Measurements from ENCODE around the gene CAVIN1.
"Not testable (repeated sequence)": the region's sequence is repeated elsewhere in the genome, so short reads cannot be mapped to it uniquely, and the experiment has no call there.

DNA sequence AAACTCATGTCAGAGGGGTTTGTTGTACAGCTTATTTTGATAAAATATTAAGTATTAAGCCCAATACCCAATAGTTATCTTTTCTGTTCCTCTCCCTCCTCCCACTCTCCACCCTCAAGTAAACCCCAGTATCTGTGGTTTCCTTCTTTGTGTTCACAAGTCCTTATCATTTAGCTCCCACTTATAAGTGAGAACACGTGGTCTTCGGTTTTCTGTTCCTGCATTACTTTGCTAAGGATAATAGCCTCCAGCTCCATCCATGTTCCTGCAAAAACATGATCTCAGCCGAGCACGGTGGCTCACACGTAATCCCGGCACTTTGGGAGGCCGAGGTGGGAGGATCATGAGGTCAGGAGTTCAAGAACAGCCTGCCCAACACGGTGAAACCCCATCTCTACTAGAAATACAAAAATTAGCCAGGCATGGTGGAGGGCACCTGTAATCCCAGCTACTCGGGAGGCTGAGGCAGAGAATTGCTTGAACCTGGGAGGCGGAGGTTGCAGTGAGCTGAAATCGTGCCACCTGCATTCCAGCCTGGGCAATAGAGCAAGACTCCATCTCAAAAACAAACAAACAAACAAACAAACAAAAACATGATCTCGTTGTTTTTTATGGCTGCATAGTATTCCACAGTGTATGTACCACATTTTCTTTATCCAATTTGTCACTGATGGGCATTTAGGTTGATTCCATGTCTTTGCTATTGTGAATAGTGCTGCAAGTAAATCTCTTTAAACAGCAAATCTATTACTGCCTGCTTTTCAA is 54.1 kb downstream of the CAVIN1 start:
- TF ChIP-seq, protein P1, sequence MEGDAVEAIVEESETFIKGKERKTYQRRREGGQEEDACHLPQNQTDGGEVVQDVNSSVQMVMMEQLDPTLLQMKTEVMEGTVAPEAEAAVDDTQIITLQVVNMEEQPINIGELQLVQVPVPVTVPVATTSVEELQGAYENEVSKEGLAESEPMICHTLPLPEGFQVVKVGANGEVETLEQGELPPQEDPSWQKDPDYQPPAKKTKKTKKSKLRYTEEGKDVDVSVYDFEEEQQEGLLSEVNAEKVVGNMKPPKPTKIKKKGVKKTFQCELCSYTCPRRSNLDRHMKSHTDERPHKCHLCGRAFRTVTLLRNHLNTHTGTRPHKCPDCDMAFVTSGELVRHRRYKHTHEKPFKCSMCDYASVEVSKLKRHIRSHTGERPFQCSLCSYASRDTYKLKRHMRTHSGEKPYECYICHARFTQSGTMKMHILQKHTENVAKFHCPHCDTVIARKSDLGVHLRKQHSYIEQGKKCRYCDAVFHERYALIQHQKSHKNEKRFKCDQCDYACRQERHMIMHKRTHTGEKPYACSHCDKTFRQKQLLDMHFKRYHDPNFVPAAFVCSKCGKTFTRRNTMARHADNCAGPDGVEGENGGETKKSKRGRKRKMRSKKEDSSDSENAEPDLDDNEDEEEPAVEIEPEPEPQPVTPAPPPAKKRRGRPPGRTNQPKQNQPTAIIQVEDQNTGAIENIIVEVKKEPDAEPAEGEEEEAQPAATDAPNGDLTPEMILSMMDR (IDR thresholded peaks at IDR 0.05; ENCODE audit: insufficient read depth, low read length, poor library complexity, severe bottlenecking) = not testable (repeated sequence)
- TF ChIP-seq EZH2phosphoT487 (conservative IDR thresholded peaks at IDR 0.05; ENCODE audit: low read length) = not testable (repeated sequence)

Data from SU-DHL-6 (cell line).